ENCODE results near the gene BMP15.

Gene BMP15

DNA sequence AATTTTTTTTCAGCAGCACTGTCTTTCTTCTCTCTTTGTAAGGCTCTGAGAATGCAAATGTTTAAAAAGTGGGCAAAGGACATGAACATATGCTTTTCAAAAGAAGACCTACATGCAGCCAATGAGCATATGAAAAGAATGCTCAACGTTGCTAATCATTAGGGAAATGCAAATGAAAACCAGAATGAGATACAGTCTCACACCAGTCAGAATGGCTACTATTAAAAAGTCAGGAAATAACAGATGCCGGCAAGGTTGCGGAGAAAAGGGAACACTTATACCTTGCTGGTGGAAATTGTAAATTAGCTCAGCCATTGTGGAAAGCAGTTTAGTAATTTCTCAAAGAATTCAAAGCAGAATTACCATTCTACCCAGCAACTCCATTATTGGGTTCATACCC is 51.6 kb downstream of the BMP15 start (continued):
- TF ChIP-seq, protein P1, sequence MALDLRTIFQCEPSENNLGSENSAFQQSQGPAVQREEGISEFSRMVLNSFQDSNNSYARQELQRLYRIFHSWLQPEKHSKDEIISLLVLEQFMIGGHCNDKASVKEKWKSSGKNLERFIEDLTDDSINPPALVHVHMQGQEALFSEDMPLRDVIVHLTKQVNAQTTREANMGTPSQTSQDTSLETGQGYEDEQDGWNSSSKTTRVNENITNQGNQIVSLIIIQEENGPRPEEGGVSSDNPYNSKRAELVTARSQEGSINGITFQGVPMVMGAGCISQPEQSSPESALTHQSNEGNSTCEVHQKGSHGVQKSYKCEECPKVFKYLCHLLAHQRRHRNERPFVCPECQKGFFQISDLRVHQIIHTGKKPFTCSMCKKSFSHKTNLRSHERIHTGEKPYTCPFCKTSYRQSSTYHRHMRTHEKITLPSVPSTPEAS (tag by site-specific recombination; IDR thresholded peaks at IDR 0.05) = no peak

DNA sequence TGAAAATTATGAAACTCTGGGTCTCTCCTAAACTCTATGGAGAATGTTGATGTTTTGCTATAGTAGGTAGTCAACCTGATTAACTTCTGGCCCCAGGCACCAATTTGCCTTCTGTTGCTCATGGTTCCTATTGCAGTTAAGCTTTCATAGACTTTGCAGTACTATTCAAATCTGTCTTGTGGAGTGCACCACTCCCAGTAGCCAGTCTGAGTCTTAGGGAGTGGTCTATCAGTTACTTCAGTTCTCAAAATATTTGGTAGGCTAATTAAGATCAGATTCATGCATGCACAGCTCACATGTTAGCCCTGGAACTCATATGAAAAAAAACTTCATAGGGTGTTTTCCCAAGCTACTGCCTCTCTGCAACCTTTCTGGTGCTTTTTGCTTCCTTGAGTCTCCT is 53.3 kb downstream of the BMP15 start:
- no peaks in the 10 kb centered on the region for H3K4me1 ChIP-seq (ENCODE audit: control insufficient read depth, insufficient read depth, low read length)
- TF ChIP-seq SP2 (tag by site-specific recombination; IDR thresholded peaks at IDR 0.05) = no peak
- no peak for TF ChIP-seq ZNF239 (tag by site-specific recombination; IDR thresholded peaks at IDR 0.05)
- no peak for TF ChIP-seq ZNF544 (tag by site-specific recombination; IDR thresholded peaks at IDR 0.05)
- TF ChIP-seq FEZF1 (tag by site-specific recombination; IDR thresholded peaks at IDR 0.05) = no peak
- TF ChIP-seq ZNF133 (tag by site-specific recombination; IDR thresholded peaks at IDR 0.05) = no peak
- TF ChIP-seq ZNF132 (tag by site-specific recombination; IDR thresholded peaks at IDR 0.05; ENCODE audit: borderline replicate concordance) = no peak
- TF ChIP-seq KLF10 (tag by site-specific recombination; IDR thresholded peaks at IDR 0.05) = no peak
- no peak for TF ChIP-seq KLF16 (tag by site-specific recombination; IDR thresholded peaks at IDR 0.05)
- TF ChIP-seq, protein P2, sequence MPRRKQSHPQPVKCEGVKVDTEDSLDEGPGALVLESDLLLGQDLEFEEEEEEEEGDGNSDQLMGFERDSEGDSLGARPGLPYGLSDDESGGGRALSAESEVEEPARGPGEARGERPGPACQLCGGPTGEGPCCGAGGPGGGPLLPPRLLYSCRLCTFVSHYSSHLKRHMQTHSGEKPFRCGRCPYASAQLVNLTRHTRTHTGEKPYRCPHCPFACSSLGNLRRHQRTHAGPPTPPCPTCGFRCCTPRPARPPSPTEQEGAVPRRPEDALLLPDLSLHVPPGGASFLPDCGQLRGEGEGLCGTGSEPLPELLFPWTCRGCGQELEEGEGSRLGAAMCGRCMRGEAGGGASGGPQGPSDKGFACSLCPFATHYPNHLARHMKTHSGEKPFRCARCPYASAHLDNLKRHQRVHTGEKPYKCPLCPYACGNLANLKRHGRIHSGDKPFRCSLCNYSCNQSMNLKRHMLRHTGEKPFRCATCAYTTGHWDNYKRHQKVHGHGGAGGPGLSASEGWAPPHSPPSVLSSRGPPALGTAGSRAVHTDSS (tag by site-specific recombination; IDR thresholded peaks at IDR 0.05) = no peak
- TF ChIP-seq ZNF585B (tag by site-specific recombination; IDR thresholded peaks at IDR 0.05) = no peak
- TF ChIP-seq, protein P3, sequence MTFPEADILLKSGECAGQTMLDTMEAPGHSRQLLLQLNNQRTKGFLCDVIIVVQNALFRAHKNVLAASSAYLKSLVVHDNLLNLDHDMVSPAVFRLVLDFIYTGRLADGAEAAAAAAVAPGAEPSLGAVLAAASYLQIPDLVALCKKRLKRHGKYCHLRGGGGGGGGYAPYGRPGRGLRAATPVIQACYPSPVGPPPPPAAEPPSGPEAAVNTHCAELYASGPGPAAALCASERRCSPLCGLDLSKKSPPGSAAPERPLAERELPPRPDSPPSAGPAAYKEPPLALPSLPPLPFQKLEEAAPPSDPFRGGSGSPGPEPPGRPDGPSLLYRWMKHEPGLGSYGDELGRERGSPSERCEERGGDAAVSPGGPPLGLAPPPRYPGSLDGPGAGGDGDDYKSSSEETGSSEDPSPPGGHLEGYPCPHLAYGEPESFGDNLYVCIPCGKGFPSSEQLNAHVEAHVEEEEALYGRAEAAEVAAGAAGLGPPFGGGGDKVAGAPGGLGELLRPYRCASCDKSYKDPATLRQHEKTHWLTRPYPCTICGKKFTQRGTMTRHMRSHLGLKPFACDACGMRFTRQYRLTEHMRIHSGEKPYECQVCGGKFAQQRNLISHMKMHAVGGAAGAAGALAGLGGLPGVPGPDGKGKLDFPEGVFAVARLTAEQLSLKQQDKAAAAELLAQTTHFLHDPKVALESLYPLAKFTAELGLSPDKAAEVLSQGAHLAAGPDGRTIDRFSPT (tag by site-specific recombination; IDR thresholded peaks at IDR 0.05) = no peak
- TF ChIP-seq ZNF37A (tag by site-specific recombination; IDR thresholded peaks at IDR 0.05) = no peak
- TF ChIP-seq, protein P4, sequence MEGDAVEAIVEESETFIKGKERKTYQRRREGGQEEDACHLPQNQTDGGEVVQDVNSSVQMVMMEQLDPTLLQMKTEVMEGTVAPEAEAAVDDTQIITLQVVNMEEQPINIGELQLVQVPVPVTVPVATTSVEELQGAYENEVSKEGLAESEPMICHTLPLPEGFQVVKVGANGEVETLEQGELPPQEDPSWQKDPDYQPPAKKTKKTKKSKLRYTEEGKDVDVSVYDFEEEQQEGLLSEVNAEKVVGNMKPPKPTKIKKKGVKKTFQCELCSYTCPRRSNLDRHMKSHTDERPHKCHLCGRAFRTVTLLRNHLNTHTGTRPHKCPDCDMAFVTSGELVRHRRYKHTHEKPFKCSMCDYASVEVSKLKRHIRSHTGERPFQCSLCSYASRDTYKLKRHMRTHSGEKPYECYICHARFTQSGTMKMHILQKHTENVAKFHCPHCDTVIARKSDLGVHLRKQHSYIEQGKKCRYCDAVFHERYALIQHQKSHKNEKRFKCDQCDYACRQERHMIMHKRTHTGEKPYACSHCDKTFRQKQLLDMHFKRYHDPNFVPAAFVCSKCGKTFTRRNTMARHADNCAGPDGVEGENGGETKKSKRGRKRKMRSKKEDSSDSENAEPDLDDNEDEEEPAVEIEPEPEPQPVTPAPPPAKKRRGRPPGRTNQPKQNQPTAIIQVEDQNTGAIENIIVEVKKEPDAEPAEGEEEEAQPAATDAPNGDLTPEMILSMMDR (tag by site-specific recombination; IDR thresholded peaks at IDR 0.05) = no peak
- CTCF ChIA-PET = interaction anchor here (0.7 kb wide), 1 partner anchor 272 kb away, joined by 3 read pairs; no protein-coding TSS in a partner anchor
- no peak overlapping the region for H3K4me3 ChIP-seq (ENCODE audit: low read depth, low read length)
- no peak overlapping the region for H3K27ac ChIP-seq (ENCODE audit: extremely low read depth, low read depth, low read length)
- H3K36me3 ChIP-seq (ENCODE audit: control insufficient read depth in 2 of 2, insufficient read depth in 1 of 2, low read length in 2 of 2) = no peaks in the 10 kb centered on the region
- H3K9me3 ChIP-seq (ENCODE audit: control insufficient read depth, insufficient read depth, low read depth, low read length) = no peaks in the 10 kb centered on the region
- POLR2A ChIA-PET = no interaction called here

Measured in HEK293 (cell line).